ENCODE measurements around the gene CPED1.

Gene CPED1

DNA sequence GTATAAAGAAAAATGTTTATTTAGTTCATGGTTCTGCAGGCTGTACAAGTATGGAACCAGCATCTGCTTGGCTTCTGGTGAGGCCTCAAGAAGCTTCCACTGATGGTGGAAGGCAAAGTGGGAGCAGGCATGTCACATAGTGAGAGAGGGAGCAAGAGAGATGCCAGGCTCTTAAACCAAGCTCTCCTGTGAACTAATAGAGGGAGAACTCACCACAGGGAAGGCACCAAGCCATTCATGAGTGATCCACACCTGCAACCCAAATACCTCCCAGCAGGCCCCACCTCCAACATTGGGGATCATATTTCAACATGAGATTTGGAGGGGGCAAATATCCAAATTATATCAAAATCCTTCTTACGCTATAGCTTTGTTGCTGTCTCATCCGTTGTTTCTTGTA lies 113.1 kb downstream of the CPED1 start:
- Histone ChIP-seq H3K9me3 (ENCODE audit: severe bottlenecking) (no peaks in the 10 kb centered on the region), H3K27ac (ENCODE audit: poor library complexity, severe bottlenecking) (peak overlapping the region; percentile 84), H3K4me3 (ENCODE audit: severe bottlenecking) (no peak overlapping the region), H3K27me3 (ENCODE audit: insufficient read depth, poor library complexity, severe bottlenecking) (no peaks in the 10 kb centered on the region), H3K36me3 (ENCODE audit: low read depth) (no peaks in the 10 kb centered on the region), H3K4me1 (ENCODE audit: insufficient read depth, poor library complexity, severe bottlenecking) (peaks cover 20% of the 10 kb centered on the region)
- TF ChIP-seq, protein P1, sequence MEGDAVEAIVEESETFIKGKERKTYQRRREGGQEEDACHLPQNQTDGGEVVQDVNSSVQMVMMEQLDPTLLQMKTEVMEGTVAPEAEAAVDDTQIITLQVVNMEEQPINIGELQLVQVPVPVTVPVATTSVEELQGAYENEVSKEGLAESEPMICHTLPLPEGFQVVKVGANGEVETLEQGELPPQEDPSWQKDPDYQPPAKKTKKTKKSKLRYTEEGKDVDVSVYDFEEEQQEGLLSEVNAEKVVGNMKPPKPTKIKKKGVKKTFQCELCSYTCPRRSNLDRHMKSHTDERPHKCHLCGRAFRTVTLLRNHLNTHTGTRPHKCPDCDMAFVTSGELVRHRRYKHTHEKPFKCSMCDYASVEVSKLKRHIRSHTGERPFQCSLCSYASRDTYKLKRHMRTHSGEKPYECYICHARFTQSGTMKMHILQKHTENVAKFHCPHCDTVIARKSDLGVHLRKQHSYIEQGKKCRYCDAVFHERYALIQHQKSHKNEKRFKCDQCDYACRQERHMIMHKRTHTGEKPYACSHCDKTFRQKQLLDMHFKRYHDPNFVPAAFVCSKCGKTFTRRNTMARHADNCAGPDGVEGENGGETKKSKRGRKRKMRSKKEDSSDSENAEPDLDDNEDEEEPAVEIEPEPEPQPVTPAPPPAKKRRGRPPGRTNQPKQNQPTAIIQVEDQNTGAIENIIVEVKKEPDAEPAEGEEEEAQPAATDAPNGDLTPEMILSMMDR (IDR thresholded peaks at IDR 0.05; ENCODE audit: poor library complexity, severe bottlenecking): no peak
- DNase-seq (ENCODE audit: low spot score): no peak
- ATAC-seq (ENCODE audit: low read depth): no peak

DNA sequence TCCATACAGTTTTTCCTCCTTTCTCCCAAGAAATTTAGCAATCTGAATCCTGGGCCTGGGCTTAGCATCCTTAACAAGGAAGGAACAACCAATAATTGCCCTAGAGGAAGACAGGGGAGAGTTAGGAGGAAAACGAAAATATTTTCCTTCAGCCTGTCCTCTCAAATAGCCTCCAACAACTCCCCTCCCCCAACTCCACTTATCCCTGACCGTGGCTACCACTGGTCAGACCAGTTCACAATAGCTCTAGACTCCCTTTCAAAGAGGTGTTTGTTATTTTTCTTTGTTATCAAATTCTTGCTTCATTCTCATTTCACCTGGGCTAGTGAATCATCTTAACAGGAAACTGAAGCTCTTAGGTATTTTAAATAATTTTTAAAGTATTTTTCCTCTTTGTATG lies 114.1 kb downstream of the CPED1 start:
- Histone ChIP-seq H3K27me3 (ENCODE audit: insufficient read depth, poor library complexity, severe bottlenecking) (no peaks in the 10 kb centered on the region), H3K36me3 (ENCODE audit: low read depth) (no peaks in the 10 kb centered on the region), H3K4me1 (ENCODE audit: insufficient read depth, poor library complexity, severe bottlenecking) (peaks cover 20% of the 10 kb centered on the region), H3K4me3 (ENCODE audit: severe bottlenecking) (no peak overlapping the region), H3K9me3 (ENCODE audit: severe bottlenecking) (no peaks in the 10 kb centered on the region), H3K27ac (ENCODE audit: poor library complexity, severe bottlenecking) (peak overlapping the region; percentile 84)
- TF ChIP-seq, protein P1 (IDR thresholded peaks at IDR 0.05; ENCODE audit: poor library complexity, severe bottlenecking): no peak
- ATAC-seq (ENCODE audit: low read depth): peak; percentile 95
- DNase-seq (ENCODE audit: low spot score): no peak

DNA sequence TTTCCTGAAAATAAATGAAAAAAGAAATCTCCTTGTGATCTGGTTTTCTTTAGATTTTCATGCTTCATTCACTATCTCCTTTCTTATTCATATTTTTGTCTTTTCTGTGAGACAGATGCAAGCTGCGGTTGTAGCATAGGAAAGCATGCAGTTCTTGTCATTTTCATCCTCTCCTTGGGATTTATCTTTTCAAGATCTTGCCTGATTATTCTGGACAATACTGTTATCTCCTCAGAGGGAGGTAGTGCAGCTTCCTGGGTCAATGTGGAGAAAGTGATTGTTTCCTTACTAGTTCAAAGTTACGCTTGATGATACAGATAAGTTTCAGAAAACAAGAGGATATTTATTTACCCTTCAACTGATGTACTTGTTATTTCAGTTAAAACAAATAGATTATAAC lies 114.6 kb downstream of the CPED1 start:
- H3K27ac ChIP-seq (ENCODE audit: poor library complexity, severe bottlenecking): peak overlapping the region; percentile 84
- H3K9me3 ChIP-seq (ENCODE audit: severe bottlenecking): no peaks in the 10 kb centered on the region
- H3K4me1 ChIP-seq (ENCODE audit: insufficient read depth, poor library complexity, severe bottlenecking): peaks cover 20% of the 10 kb centered on the region
- no peaks in the 10 kb centered on the region for H3K27me3 ChIP-seq (ENCODE audit: insufficient read depth, poor library complexity, severe bottlenecking)
- TF ChIP-seq, protein P1 (IDR thresholded peaks at IDR 0.05; ENCODE audit: poor library complexity, severe bottlenecking): no peak
- H3K36me3 ChIP-seq (ENCODE audit: low read depth): no peaks in the 10 kb centered on the region
- H3K4me3 ChIP-seq (ENCODE audit: severe bottlenecking): no peak overlapping the region
- DNase-seq (ENCODE audit: low spot score) (no peak), ATAC-seq (ENCODE audit: low read depth) (no peak)

DNA sequence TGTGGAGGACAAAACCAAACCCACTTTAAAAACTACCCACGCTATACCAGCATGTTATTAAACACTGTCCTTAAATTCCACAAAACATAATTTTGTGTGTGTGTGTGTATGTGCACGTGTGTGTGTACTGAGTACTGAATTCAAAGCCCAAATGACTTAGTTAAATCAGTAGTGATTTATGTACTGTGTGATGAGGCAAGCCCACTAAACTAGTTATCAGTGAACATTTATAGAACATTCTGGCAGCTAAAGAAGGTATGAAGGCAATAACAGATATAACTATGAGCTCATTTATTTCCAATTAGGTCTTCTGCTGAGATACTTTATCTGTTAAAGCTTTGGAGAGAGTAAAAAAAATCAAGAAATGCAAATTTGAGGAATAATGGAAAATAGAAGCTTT lies 115.1 kb downstream of the CPED1 start:
- TF ChIP-seq, protein P1 (IDR thresholded peaks at IDR 0.05; ENCODE audit: poor library complexity, severe bottlenecking): no peak
- H3K4me3 ChIP-seq (ENCODE audit: severe bottlenecking): no peak overlapping the region
- ATAC-seq (ENCODE audit: low read depth): no peak
- peaks cover 20% of the 10 kb centered on the region for H3K4me1 ChIP-seq (ENCODE audit: insufficient read depth, poor library complexity, severe bottlenecking)
- no peaks in the 10 kb centered on the region for H3K27me3 ChIP-seq (ENCODE audit: insufficient read depth, poor library complexity, severe bottlenecking)
- H3K36me3 ChIP-seq (ENCODE audit: low read depth): no peaks in the 10 kb centered on the region
- no peaks in the 10 kb centered on the region for H3K9me3 ChIP-seq (ENCODE audit: severe bottlenecking)
- no peak for DNase-seq (ENCODE audit: low spot score)
- peak overlapping the region; percentile 84 for H3K27ac ChIP-seq (ENCODE audit: poor library complexity, severe bottlenecking)

DNA sequence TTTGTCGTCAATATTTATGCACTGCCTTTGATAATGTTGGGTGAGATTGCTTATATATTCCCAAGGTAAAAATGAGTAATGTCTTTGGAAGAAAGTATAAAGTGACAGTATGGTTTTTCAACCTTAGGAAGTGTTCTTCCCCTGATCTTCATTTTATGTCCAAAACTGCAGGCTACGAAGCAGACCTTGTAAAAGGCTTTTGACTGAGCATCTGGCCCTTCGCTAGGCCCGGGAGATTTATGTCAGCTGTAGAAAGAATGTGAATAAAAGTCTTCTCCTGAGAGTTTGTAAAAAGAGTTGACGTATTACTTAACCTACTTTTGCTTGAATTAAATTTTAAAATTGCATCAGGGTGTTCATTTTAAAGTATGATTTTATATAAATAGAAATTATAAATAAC lies 116.8 kb downstream of the CPED1 start:
- Histone ChIP-seq H3K27me3 (ENCODE audit: insufficient read depth, poor library complexity, severe bottlenecking) (no peaks in the 10 kb centered on the region), H3K9me3 (ENCODE audit: severe bottlenecking) (no peaks in the 10 kb centered on the region), H3K27ac (ENCODE audit: poor library complexity, severe bottlenecking) (no peak overlapping the region), H3K4me3 (ENCODE audit: severe bottlenecking) (no peak overlapping the region), H3K36me3 (ENCODE audit: low read depth) (no peaks in the 10 kb centered on the region), H3K4me1 (ENCODE audit: insufficient read depth, poor library complexity, severe bottlenecking) (peaks cover 31% of the 10 kb centered on the region)
- DNase-seq (ENCODE audit: low spot score) (no peak), ATAC-seq (ENCODE audit: low read depth) (no peak)
- TF ChIP-seq, protein P1 (IDR thresholded peaks at IDR 0.05; ENCODE audit: poor library complexity, severe bottlenecking): no peak

Data from RWPE2 (cell line).